Measurements from ENCODE around the gene BRINP2.

Gene BRINP2

DNA sequence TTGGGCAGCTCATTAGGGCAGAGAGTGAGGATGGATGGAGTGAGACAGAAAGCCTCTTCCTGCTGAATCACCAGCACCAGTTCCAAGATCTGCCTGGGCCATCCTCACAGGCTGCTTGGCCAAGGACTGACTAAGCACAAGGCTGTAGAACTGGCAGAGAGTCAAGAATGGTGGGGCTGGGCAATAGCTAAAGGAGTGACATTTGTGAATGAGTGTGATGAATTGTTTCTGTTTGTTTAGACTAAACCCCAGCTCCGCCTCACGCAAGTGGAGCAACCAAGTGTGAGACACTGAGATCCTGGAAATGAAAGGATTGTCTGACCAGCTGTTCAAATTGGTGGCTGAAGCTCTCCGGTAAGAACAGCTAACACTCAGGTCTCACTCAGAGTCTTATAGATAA is 38.6 kb downstream of the BRINP2 start (continued):
- TF ChIP-seq BACH2 (CRISPR knock-in tag; IDR thresholded peaks at IDR 0.05; ENCODE audit: borderline replicate concordance) (no peak), ZC3H10 (CRISPR knock-in tag; IDR thresholded peaks at IDR 0.05) (no peak), PPARA (CRISPR knock-in tag; IDR thresholded peaks at IDR 0.05; ENCODE audit: borderline replicate concordance) (no peak), GLIS3 (CRISPR knock-in tag; IDR thresholded peaks at IDR 0.05) (no peak), ZNF8 (CRISPR knock-in tag; IDR thresholded peaks at IDR 0.05) (no peak), ZFP30 (CRISPR knock-in tag; IDR thresholded peaks at IDR 0.05) (no peak), OSR1 (CRISPR knock-in tag; IDR thresholded peaks at IDR 0.05) (no peak)
- TF ChIP-seq, protein P1, sequence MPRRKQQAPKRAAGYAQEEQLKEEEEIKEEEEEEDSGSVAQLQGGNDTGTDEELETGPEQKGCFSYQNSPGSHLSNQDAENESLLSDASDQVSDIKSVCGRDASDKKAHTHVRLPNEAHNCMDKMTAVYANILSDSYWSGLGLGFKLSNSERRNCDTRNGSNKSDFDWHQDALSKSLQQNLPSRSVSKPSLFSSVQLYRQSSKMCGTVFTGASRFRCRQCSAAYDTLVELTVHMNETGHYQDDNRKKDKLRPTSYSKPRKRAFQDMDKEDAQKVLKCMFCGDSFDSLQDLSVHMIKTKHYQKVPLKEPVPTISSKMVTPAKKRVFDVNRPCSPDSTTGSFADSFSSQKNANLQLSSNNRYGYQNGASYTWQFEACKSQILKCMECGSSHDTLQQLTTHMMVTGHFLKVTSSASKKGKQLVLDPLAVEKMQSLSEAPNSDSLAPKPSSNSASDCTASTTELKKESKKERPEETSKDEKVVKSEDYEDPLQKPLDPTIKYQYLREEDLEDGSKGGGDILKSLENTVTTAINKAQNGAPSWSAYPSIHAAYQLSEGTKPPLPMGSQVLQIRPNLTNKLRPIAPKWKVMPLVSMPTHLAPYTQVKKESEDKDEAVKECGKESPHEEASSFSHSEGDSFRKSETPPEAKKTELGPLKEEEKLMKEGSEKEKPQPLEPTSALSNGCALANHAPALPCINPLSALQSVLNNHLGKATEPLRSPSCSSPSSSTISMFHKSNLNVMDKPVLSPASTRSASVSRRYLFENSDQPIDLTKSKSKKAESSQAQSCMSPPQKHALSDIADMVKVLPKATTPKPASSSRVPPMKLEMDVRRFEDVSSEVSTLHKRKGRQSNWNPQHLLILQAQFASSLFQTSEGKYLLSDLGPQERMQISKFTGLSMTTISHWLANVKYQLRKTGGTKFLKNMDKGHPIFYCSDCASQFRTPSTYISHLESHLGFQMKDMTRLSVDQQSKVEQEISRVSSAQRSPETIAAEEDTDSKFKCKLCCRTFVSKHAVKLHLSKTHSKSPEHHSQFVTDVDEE (CRISPR knock-in tag; IDR thresholded peaks at IDR 0.05) = no peak
- TF ChIP-seq, protein P2, sequence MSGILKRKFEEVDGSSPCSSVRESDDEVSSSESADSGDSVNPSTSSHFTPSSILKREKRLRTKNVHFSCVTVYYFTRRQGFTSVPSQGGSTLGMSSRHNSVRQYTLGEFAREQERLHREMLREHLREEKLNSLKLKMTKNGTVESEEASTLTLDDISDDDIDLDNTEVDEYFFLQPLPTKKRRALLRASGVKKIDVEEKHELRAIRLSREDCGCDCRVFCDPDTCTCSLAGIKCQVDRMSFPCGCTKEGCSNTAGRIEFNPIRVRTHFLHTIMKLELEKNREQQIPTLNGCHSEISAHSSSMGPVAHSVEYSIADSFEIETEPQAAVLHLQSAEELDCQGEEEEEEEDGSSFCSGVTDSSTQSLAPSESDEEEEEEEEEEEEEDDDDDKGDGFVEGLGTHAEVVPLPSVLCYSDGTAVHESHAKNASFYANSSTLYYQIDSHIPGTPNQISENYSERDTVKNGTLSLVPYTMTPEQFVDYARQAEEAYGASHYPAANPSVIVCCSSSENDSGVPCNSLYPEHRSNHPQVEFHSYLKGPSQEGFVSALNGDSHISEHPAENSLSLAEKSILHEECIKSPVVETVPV (CRISPR knock-in tag; IDR thresholded peaks at IDR 0.05) = no peak

DNA sequence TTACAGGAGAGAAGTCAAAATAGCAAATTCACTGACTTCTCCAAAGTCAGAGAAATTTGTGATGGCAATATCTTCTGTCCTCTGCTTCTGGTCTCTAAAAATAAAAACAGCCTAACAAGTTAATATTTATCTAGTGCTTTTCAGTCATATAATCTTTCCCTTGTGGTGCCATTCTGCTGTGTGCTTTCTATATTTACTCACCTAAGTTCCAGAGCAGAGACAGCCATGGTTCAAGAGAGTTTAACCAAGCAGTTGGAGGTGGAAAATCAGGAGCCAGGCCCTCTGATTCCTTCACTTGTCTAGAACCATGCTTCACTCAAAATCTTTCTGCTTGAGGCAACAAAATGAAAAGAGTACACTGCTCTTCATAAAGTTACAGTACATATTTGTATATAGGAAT is 39.3 kb downstream of the BRINP2 start:
- TF ChIP-seq ZFP3 (CRISPR knock-in tag; IDR thresholded peaks at IDR 0.05) = no peak
- TF ChIP-seq, protein P1 (CRISPR knock-in tag; IDR thresholded peaks at IDR 0.05) = no peak
- TF ChIP-seq ZNF8 (CRISPR knock-in tag; IDR thresholded peaks at IDR 0.05) = no peak
- no peak for TF ChIP-seq ARNTL (CRISPR knock-in tag; IDR thresholded peaks at IDR 0.05; ENCODE audit: borderline replicate concordance, low read depth)
- TF ChIP-seq, protein P3, sequence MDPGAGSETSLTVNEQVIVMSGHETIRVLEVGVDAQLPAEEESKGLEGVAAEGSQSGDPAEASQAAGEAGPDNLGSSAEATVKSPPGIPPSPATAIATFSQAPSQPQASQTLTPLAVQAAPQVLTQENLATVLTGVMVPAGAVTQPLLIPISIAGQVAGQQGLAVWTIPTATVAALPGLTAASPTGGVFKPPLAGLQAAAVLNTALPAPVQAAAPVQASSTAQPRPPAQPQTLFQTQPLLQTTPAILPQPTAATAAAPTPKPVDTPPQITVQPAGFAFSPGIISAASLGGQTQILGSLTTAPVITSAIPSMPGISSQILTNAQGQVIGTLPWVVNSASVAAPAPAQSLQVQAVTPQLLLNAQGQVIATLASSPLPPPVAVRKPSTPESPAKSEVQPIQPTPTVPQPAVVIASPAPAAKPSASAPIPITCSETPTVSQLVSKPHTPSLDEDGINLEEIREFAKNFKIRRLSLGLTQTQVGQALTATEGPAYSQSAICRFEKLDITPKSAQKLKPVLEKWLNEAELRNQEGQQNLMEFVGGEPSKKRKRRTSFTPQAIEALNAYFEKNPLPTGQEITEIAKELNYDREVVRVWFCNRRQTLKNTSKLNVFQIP (CRISPR knock-in tag; IDR thresholded peaks at IDR 0.05; ENCODE audit: borderline replicate concordance, low read depth) = no peak
- ATAC-seq = no peak

DNA sequence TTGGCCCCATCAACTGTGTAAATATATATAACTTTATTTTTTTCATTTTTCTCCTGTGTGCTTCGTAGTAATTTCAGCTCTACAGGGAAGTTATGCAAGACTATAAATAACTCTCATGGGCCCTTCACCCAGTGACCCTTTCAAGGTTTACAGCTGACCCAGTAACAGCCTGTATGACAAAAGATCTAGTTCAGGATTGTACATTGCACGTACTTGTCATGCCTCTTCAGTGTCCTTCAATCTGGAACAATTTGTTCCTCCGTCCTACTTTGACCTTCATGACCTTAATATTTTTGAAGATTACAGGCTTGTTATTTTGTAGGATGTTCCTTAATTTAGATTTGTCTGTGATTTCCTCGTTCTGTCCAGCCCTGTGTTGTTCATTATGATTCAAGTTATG is 40.5 kb downstream of the BRINP2 start:
- TF ChIP-seq, protein P3 (CRISPR knock-in tag; IDR thresholded peaks at IDR 0.05; ENCODE audit: borderline replicate concordance, low read depth) = no peak
- no peak for TF ChIP-seq GLIS3 (CRISPR knock-in tag; IDR thresholded peaks at IDR 0.05)
- TF ChIP-seq, protein P4, sequence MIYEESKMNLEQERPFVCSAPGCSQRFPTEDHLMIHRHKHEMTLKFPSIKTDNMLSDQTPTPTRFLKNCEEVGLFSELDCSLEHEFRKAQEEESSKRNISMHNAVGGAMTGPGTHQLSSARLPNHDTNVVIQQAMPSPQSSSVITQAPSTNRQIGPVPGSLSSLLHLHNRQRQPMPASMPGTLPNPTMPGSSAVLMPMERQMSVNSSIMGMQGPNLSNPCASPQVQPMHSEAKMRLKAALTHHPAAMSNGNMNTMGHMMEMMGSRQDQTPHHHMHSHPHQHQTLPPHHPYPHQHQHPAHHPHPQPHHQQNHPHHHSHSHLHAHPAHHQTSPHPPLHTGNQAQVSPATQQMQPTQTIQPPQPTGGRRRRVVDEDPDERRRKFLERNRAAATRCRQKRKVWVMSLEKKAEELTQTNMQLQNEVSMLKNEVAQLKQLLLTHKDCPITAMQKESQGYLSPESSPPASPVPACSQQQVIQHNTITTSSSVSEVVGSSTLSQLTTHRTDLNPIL (CRISPR knock-in tag; IDR thresholded peaks at IDR 0.05; ENCODE audit: low read depth) = no peak
- TF ChIP-seq ZNF70 (CRISPR knock-in tag; IDR thresholded peaks at IDR 0.05) = no peak
- TF ChIP-seq PPARA (CRISPR knock-in tag; IDR thresholded peaks at IDR 0.05; ENCODE audit: borderline replicate concordance) = no peak
- TF ChIP-seq, protein P5, sequence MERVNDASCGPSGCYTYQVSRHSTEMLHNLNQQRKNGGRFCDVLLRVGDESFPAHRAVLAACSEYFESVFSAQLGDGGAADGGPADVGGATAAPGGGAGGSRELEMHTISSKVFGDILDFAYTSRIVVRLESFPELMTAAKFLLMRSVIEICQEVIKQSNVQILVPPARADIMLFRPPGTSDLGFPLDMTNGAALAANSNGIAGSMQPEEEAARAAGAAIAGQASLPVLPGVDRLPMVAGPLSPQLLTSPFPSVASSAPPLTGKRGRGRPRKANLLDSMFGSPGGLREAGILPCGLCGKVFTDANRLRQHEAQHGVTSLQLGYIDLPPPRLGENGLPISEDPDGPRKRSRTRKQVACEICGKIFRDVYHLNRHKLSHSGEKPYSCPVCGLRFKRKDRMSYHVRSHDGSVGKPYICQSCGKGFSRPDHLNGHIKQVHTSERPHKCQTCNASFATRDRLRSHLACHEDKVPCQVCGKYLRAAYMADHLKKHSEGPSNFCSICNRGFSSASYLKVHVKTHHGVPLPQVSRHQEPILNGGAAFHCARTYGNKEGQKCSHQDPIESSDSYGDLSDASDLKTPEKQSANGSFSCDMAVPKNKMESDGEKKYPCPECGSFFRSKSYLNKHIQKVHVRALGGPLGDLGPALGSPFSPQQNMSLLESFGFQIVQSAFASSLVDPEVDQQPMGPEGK (CRISPR knock-in tag; IDR thresholded peaks at IDR 0.05; ENCODE audit: borderline replicate concordance) = no peak
- no peak for ATAC-seq
